ENCODE results near the gene TTC6.

DNA sequence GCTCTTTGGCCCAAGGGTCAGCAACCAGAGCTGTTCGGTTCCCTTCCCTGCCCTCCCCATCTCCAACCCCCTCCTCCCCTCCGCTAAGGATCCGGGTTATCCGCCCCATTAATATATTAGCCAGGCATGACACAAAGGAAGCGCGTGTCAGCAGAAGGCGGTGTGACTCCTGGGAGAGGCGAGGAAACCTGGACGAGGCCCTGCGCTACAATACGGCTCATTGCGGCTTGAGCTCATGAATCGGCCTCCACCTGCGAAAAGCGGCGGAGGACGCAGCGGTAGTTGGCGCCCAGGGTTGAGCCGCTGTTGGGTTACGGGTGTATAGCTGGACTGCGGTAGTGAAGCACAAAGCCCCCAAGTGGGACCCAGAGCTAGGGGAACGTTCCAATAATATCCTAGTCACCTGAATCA lies 10.3 kb upstream of the TTC6 start:
- TF ChIP-seq POLR2A (IDR thresholded peaks at IDR 0.05), result no peak
- TF ChIP-seq, protein P1, sequence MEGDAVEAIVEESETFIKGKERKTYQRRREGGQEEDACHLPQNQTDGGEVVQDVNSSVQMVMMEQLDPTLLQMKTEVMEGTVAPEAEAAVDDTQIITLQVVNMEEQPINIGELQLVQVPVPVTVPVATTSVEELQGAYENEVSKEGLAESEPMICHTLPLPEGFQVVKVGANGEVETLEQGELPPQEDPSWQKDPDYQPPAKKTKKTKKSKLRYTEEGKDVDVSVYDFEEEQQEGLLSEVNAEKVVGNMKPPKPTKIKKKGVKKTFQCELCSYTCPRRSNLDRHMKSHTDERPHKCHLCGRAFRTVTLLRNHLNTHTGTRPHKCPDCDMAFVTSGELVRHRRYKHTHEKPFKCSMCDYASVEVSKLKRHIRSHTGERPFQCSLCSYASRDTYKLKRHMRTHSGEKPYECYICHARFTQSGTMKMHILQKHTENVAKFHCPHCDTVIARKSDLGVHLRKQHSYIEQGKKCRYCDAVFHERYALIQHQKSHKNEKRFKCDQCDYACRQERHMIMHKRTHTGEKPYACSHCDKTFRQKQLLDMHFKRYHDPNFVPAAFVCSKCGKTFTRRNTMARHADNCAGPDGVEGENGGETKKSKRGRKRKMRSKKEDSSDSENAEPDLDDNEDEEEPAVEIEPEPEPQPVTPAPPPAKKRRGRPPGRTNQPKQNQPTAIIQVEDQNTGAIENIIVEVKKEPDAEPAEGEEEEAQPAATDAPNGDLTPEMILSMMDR (IDR thresholded peaks at IDR 0.05), result no peak
